ENCODE measurements around the gene LPAR2. TPM values are rescaled to one million over a fixed set of nuclear protein-coding genes. Genes with fewer than 3 reads are reported as not detected.

LPAR2 gene
- total RNA-seq, 2 donors from 2014 or later, result 60.4 to 81.7 TPM

- Mint-ChIP-seq H3K27me3 (ENCODE audit: insufficient read depth) (no peaks in the 10 kb centered on the region), H3K4me3 (peak overlapping the region; percentile 21), H3K36me3 (ENCODE audit: low read depth) (no peaks in the 10 kb centered on the region), H3K4me1 (peaks cover 11% of the 10 kb centered on the region), H3K27ac (peak overlapping the region; percentile 82), H3K9me3 (no peaks in the 10 kb centered on the region)
- Histone ChIP-seq H3K27me3 (ENCODE audit: control insufficient read depth, insufficient read depth, low read length, poor library complexity, severe bottlenecking) (no peaks in the 10 kb centered on the region), H3K9me3 (ENCODE audit: control insufficient read depth, low read length) (no peaks in the 10 kb centered on the region), H3K9ac (ENCODE audit: extremely low read depth, low read length, poor library complexity, severe bottlenecking) (no peak overlapping the region), H3K4me1 (ENCODE audit: control insufficient read depth, insufficient read depth, low read length) (no peaks in the 10 kb centered on the region), H3K36me3 (ENCODE audit: control insufficient read depth, insufficient read depth, low read length) (no peaks in the 10 kb centered on the region), H3K4me3 (ENCODE audit: low read length) (no peak overlapping the region), H3K27ac (ENCODE audit: low read depth, low read length) (peak overlapping the region; percentile 2)
- TF ChIP-seq CTCF (conservative IDR thresholded peaks at IDR 0.05), result no peak
- 14 to 47% methylated on average over 2 to 6 of the region's 6 CpGs for WGBS, 2 experiments (ENCODE audit: insufficient coverage in 1 of 2, insufficient read length in 1 of 2)
- DNase-seq, result peak; percentile 74
These were observed 52.6 kb downstream of the LPAR2 start for GRCh38 chr19:19575411-19575810.

Other genes with a start within 250 kb of the LPAR2 start
- gene GATAD2A, start 222.5 kb downstream of the LPAR2 start, total RNA-seq, result 100 to 1,000 TPM; 115 to 126 TPM
- 1 to 10 TPM; 2.9 to 5.0 TPM for gene TSSK6, start 112.7 kb downstream of the LPAR2 start, total RNA-seq
- 100 to 1,000 TPM; 408 to 446 TPM for gene NDUFA13, start 112.0 kb downstream of the LPAR2 start, total RNA-seq
- 10 to 100 TPM in 1 of 2 donors, 1 to 10 TPM in 1; 7.3 to 12.6 TPM for gene YJEFN3, start 99.3 kb downstream of the LPAR2 start, total RNA-seq
- 1 to 10 TPM; 3.6 to 9.9 TPM for gene CILP2, start 90.0 kb downstream of the LPAR2 start, total RNA-seq
- 1 to 10 TPM; 4.1 to 8.6 TPM for gene PBX4, start 9.5 kb downstream of the LPAR2 start, total RNA-seq
- 10 to 100 TPM; 16.5 to 18.7 TPM for gene GMIP, start 15.4 kb upstream of the LPAR2 start, total RNA-seq
- 10 to 100 TPM; 77.0 to 79.8 TPM for gene ATP13A1, start 35.5 kb upstream of the LPAR2 start, total RNA-seq
- gene ZNF101, start 40.6 kb upstream of the LPAR2 start, total RNA-seq, result 10 to 100 TPM; 53.2 to 62.9 TPM
- gene ZNF14, start 104.9 kb upstream of the LPAR2 start, total RNA-seq, result 1 to 10 TPM; 7.8 to 8.7 TPM
- 10 to 100 TPM in 1 of 2 donors, 1 to 10 TPM in 1; 8.8 to 12.0 TPM for gene ZNF506, start 193.5 kb upstream of the LPAR2 start, total RNA-seq
- 10 to 100 TPM; 44.4 to 51.9 TPM for gene ZNF253, start 237.7 kb upstream of the LPAR2 start, total RNA-seq